NB4 (cell line): Measurements from ENCODE around the gene PPHLN1.
A peak's percentile ranks its signal among the peaks of the same experiment; 100 is the strongest.

ENCODE experiments used
- DNase-seq: peaks from one replicate; pipeline ENCODE4 v3.0.0; 2010; ENCODE audit warnings: low read depth
- H3K4me3 ChIP-seq: one replicate; pipeline ENCODE4 v1.5.1; 2011; ENCODE audit warnings: mild to moderate bottlenecking, low read depth, low read length, moderate library complexity
- CTCF ChIP-seq: IDR thresholded peaks from one replicate; pipeline ENCODE4 v1.5.1; 2012; ENCODE audit warnings: low read depth, low read length
- MAX ChIP-seq: IDR thresholded peaks from 2 replicates; pipeline ENCODE4 v1.6.1; 2011; ENCODE audit warnings: low read depth, low read length
- MYC ChIP-seq: IDR thresholded peaks from 2 replicates; pipeline ENCODE4 v1.6.1; 2011; ENCODE audit warnings: low read depth, low read length
- POLR2A ChIP-seq: IDR thresholded peaks from 2 replicates; pipeline ENCODE4 v1.6.1; 2011; ENCODE audit warnings: mild to moderate bottlenecking; ENCODE audit not compliant: insufficient read length; ENCODE audit errors: extremely low read depth

PPHLN1 gene

GRCh38 chr12:42370013-42370412, 44.0 kb downstream of the PPHLN1 start:
- no peak for DNase-seq
- TF ChIP-seq CTCF (no peak), MYC (no peak), POLR2A (no peak), MAX (no peak)
- no peak overlapping the region for H3K4me3 ChIP-seq

GRCh38 chr12:42372154-42372791, 46.3 kb downstream of the PPHLN1 start:
- TF ChIP-seq POLR2A = no peak
- peak; percentile 75 for TF ChIP-seq CTCF
- no peak for TF ChIP-seq MYC
- peak; percentile 78 for DNase-seq
- H3K4me3 ChIP-seq = no peak overlapping the region

- DNase-seq = no peak
- H3K4me3 ChIP-seq = no peak overlapping the region
- TF ChIP-seq MYC (no peak), MAX (no peak), CTCF (no peak)
Measured at GRCh38 chr12:42373669-42374068, 47.7 kb downstream of the PPHLN1 start.

- DNase-seq = no peak
- H3K4me3 ChIP-seq = no peak overlapping the region
- TF ChIP-seq CTCF (no peak), MAX (no peak), POLR2A (no peak), MYC (no peak)
Measured at GRCh38 chr12:42380733-42381132, 54.8 kb downstream of the PPHLN1 start.

GRCh38 chr12:42382013-42382696, 56.2 kb downstream of the PPHLN1 start:
- no peak overlapping the region for H3K4me3 ChIP-seq
- TF ChIP-seq POLR2A (no peak), MAX (no peak)
- DNase-seq = peak; percentile 47

- no peak for TF ChIP-seq POLR2A
- no peak for TF ChIP-seq MAX
- TF ChIP-seq CTCF = no peak
- no peak for TF ChIP-seq MYC
- no peak for DNase-seq
- no peak overlapping the region for H3K4me3 ChIP-seq
Measured at GRCh38 chr12:42385326-42385841, 59.4 kb downstream of the PPHLN1 start.
